Dendritic cell treated with granulocyte-macrophage colony-stimulating factor and Interleukin-4, amounts not matched to agents 40 ng/mL and 50 ng/mL, for 4 days (primary cell): Measurements from ENCODE around the gene ZNF771.

ENCODE experiments used
- H3K27ac Mint-ChIP-seq: one replicate; pipeline ENCODE4 v1.8.0; 2022; ENCODE audit warnings: mild to moderate bottlenecking, mixed read lengths
- H3K27me3 Mint-ChIP-seq: one replicate; pipeline ENCODE4 v1.8.0; 2022; ENCODE audit warnings: mild to moderate bottlenecking, mixed read lengths
- H3K36me3 Mint-ChIP-seq: one replicate; pipeline ENCODE4 v1.8.0; 2022; ENCODE audit warnings: low read depth, mixed read lengths
- H3K4me1 Mint-ChIP-seq: one replicate; pipeline ENCODE4 v1.8.0; 2022; ENCODE audit warnings: low read depth, mixed read lengths
- H3K4me3 Mint-ChIP-seq: one replicate; pipeline ENCODE4 v1.8.0; 2022; ENCODE audit warnings: mild to moderate bottlenecking, moderate library complexity, mixed read lengths
- H3K9me3 Mint-ChIP-seq: one replicate; pipeline ENCODE4 v1.8.0; 2022; ENCODE audit warnings: mixed read lengths
- intact Hi-C: fragments of 100-400 bp; cut with micrococcal nuclease; formaldehyde crosslinking; loops from one replicate; pipeline ENCODE4 v1.15.0; 2022

Gene ZNF771

GRCh38 chr16:30369938-30370455, 37.4 kb upstream of the ZNF771 start:
- Mint-ChIP-seq H3K36me3 (peaks cover 44% of the 10 kb centered on the region), H3K4me1 (peaks cover 49% of the 10 kb centered on the region), H3K27ac (peak overlapping the region; percentile 97), H3K27me3 (no peaks in the 10 kb centered on the region), H3K9me3 (no peaks in the 10 kb centered on the region), H3K4me3 (peak overlapping the region; percentile 89)
- intact Hi-C loops, result loop anchor here (1.0 to 5.0 kb wide), 4 partner anchors 8 to 37 kb away; partner anchors contain the start of genes CD2BP2 and ZNF771

- intact Hi-C loops, result loop anchor here (1.0 to 5.0 kb wide), 4 partner anchors 8 to 37 kb away; partner anchors contain the start of genes CD2BP2 and ZNF771
- H3K4me1 Mint-ChIP-seq, result peaks cover 42% of the 10 kb centered on the region
- H3K9me3 Mint-ChIP-seq, result no peaks in the 10 kb centered on the region
- no peaks in the 10 kb centered on the region for H3K27me3 Mint-ChIP-seq
- peaks cover 38% of the 10 kb centered on the region for H3K36me3 Mint-ChIP-seq
- H3K27ac Mint-ChIP-seq, result peak within 1 kb of the TSS; percentile 97
- H3K4me3 Mint-ChIP-seq, result peak within 1 kb of the TSS; percentile 89
These were observed 36.8 kb upstream of the ZNF771 start, which contains the start of gene TBC1D10B for GRCh38 chr16:30370456-30371247. Gene TBC1D10B (minus strand): TSS chr16:30370494. CDS start chr16:30370183, 311 bp downstream.

- peak overlapping the region; percentile 79 for H3K4me3 Mint-ChIP-seq
- intact Hi-C loops, result loop anchor here (2.0 to 5.0 kb wide), 3 partner anchors 17 to 37 kb away; partner anchors contain the start of genes CD2BP2 and ZNF771
- peaks cover 42% of the 10 kb centered on the region for H3K4me1 Mint-ChIP-seq
- H3K27ac Mint-ChIP-seq, result peak overlapping the region; percentile 97
- no peaks in the 10 kb centered on the region for H3K9me3 Mint-ChIP-seq
- H3K27me3 Mint-ChIP-seq, result no peaks in the 10 kb centered on the region
- H3K36me3 Mint-ChIP-seq, result peaks cover 31% of the 10 kb centered on the region
These were observed 36.1 kb upstream of the ZNF771 start for GRCh38 chr16:30371248-30371816.

GRCh38 chr16:30372038-30372712, 35.2 kb upstream of the ZNF771 start:
- Mint-ChIP-seq H3K36me3 (peaks cover 23% of the 10 kb centered on the region), H3K9me3 (no peaks in the 10 kb centered on the region), H3K4me3 (peak overlapping the region; percentile 0), H3K27me3 (no peaks in the 10 kb centered on the region), H3K4me1 (peaks cover 38% of the 10 kb centered on the region), H3K27ac (peak overlapping the region; percentile 97)
- intact Hi-C loops, result loop anchor here (5.0 kb wide), 1 partner anchor 35 kb away; the partner anchor contains the start of gene ZNF771

- Mint-ChIP-seq H3K27me3 (no peaks in the 10 kb centered on the region), H3K4me3 (no peak overlapping the region), H3K4me1 (peaks cover 37% of the 10 kb centered on the region), H3K27ac (peak overlapping the region; percentile 38), H3K36me3 (peaks cover 18% of the 10 kb centered on the region), H3K9me3 (no peaks in the 10 kb centered on the region)
- intact Hi-C loops, result loop anchor here (5.0 kb wide), 1 partner anchor 35 kb away; the partner anchor contains the start of gene ZNF771
These were observed 34.7 kb upstream of the ZNF771 start for GRCh38 chr16:30372725-30373124.

- Mint-ChIP-seq H3K4me1 (peaks cover 34% of the 10 kb centered on the region), H3K9me3 (no peaks in the 10 kb centered on the region), H3K4me3 (no peak within 1 kb of the TSS), H3K27ac (peak within 1 kb of the TSS; percentile 100), H3K27me3 (no peaks in the 10 kb centered on the region), H3K36me3 (peaks cover 11% of the 10 kb centered on the region)
- intact Hi-C loops, result loop anchor here (5.0 kb wide), 1 partner anchor 33 kb away; the partner anchor contains the start of gene ZNF771
These were observed 32.9 kb upstream of the ZNF771 start, which contains the start of gene MYL11 for GRCh38 chr16:30374538-30374937. Gene MYL11 (plus strand): TSS chr16:30374802. CDS start chr16:30374858, 56 bp downstream.

- no peaks in the 10 kb centered on the region for H3K27me3 Mint-ChIP-seq
- no peak overlapping the region for H3K4me3 Mint-ChIP-seq
- H3K9me3 Mint-ChIP-seq, result no peaks in the 10 kb centered on the region
- H3K36me3 Mint-ChIP-seq, result peaks cover 10% of the 10 kb centered on the region
- H3K27ac Mint-ChIP-seq, result peak overlapping the region; percentile 100
- intact Hi-C loops, result no loop called here
- peaks cover 43% of the 10 kb centered on the region for H3K4me1 Mint-ChIP-seq
These were observed 31.5 kb upstream of the ZNF771 start for GRCh38 chr16:30375864-30376263.

GRCh38 chr16:30376461-30376902, 30.9 kb upstream of the ZNF771 start:
- Mint-ChIP-seq H3K27ac (peak overlapping the region; percentile 100), H3K27me3 (no peaks in the 10 kb centered on the region), H3K4me1 (peaks cover 44% of the 10 kb centered on the region), H3K4me3 (no peak overlapping the region), H3K36me3 (peaks cover 10% of the 10 kb centered on the region), H3K9me3 (no peaks in the 10 kb centered on the region)
- intact Hi-C loops, result no loop called here

- H3K9me3 Mint-ChIP-seq, result no peaks in the 10 kb centered on the region
- intact Hi-C loops, result no loop called here
- H3K27ac Mint-ChIP-seq, result peak overlapping the region; percentile 100
- peaks cover 41% of the 10 kb centered on the region for H3K4me1 Mint-ChIP-seq
- peaks cover 10% of the 10 kb centered on the region for H3K36me3 Mint-ChIP-seq
- peaks cover 1% of the 10 kb centered on the region for H3K27me3 Mint-ChIP-seq
- peak overlapping the region; percentile 88 for H3K4me3 Mint-ChIP-seq
These were observed 30.2 kb upstream of the ZNF771 start for GRCh38 chr16:30377050-30377811.

GRCh38 chr16:30377812-30378235, 29.6 kb upstream of the ZNF771 start:
- H3K27me3 Mint-ChIP-seq, result peaks cover 7% of the 10 kb centered on the region

GRCh38 chr16:30378236-30379157, 28.9 kb upstream of the ZNF771 start:
- Mint-ChIP-seq H3K27me3 (peaks cover 13% of the 10 kb centered on the region), H3K9me3 (no peaks in the 10 kb centered on the region), H3K4me1 (peaks cover 48% of the 10 kb centered on the region), H3K36me3 (peaks cover 10% of the 10 kb centered on the region), H3K4me3 (peak overlapping the region; percentile 88), H3K27ac (peak overlapping the region; percentile 100)
- intact Hi-C loops, result loop anchor here (1.0 kb wide), 1 partner anchor 8 kb away; the partner anchor contains the start of gene TBC1D10B

More at GRCh38 chr16:30377812-30378235, 29.6 kb upstream of the ZNF771 start:
- intact Hi-C loops, result loop anchor here (1.0 kb wide), 1 partner anchor 8 kb away; the partner anchor contains the start of gene TBC1D10B
- H3K27ac Mint-ChIP-seq, result peak overlapping the region; percentile 100
- H3K4me3 Mint-ChIP-seq, result peak overlapping the region; percentile 88
- peaks cover 47% of the 10 kb centered on the region for H3K4me1 Mint-ChIP-seq
- H3K36me3 Mint-ChIP-seq, result peaks cover 10% of the 10 kb centered on the region
- no peaks in the 10 kb centered on the region for H3K9me3 Mint-ChIP-seq
